Transverse colon (tissue), 4 donors: ENCODE results near the gene BORCS8. TPM values are rescaled to one million over a fixed set of nuclear protein-coding genes. Genes with fewer than 3 reads are reported as not detected.
"Not testable (repeated sequence)": the region's sequence is repeated elsewhere in the genome, so short reads cannot be mapped to it uniquely, and the experiment has no call there.

Experiments
- DNase-seq: peaks from one replicate; pipeline ENCODE4 v3.0.0-alpha.2; 2019
- H3K27ac ChIP-seq, 4 donors: fragments of 200-600 bp; sonication (generic); 2 replicates each; pipeline ENCODE4 v1.5.1; 2016 to 2018; ENCODE audit warnings: inconsistent platforms in 4 of 4
- H3K27me3 ChIP-seq: fragments of 200-600 bp; sonication (generic); 2 replicates; pipeline ENCODE4 v1.5.1; 2017; ENCODE audit warnings: inconsistent platforms
- H3K36me3 ChIP-seq, 4 donors: fragments of 200-600 bp; sonication (generic); 2 replicates each; pipeline ENCODE4 v1.5.1; 2017 to 2019; ENCODE audit warnings: inconsistent platforms in 4 of 4
- H3K4me1 ChIP-seq, 4 donors: fragments of 200-600 bp; sonication (generic); 2 replicates each; pipeline ENCODE4 v1.5.1; 2017 to 2020; ENCODE audit warnings: inconsistent platforms in 4 of 4
- H3K4me3 ChIP-seq, 4 donors: fragments of 200-600 bp; sonication (generic); 1 replicate in 1 of 4; 2 replicates in 3 of 4; pipeline versions ENCODE4 v1.5.1 to v1.6.1; 2017 to 2019; ENCODE audit warnings: inconsistent platforms in 4 of 4
- H3K9me3 ChIP-seq, 2 donors: fragments of 200-600 bp; sonication (generic); 2 replicates each; pipeline ENCODE4 v1.5.1; 2017 to 2019; ENCODE audit warnings: inconsistent platforms in 2 of 2
- CTCF ChIP-seq, 5 experiments: fragments of 200-600 bp in 3 of 5; fragments of 450-650 bp in 2 of 5; sonication (generic) in 3 of 5; IDR thresholded peaks; 1 replicate in 2 of 5; 2 replicates in 3 of 5; pipeline ENCODE4 v1.5.1; 2016 to 2017; ENCODE audit warnings: antibody characterized with exemption in 5 of 5, inconsistent platforms in 3 of 5, mild to moderate bottlenecking in 2 of 5, moderate library complexity in 1 of 5
- EP300 ChIP-seq: sonication (generic); formaldehyde crosslinking; IDR thresholded peaks from one replicate; pipeline ENCODE4 v1.6.1; 2017; ENCODE audit warnings: antibody characterized with exemption, low read depth
- POLR2A ChIP-seq: fragments of 450-650 bp; IDR thresholded peaks from one replicate; pipeline ENCODE4 v1.6.1; 2016; ENCODE audit warnings: antibody characterized with exemption, mild to moderate bottlenecking, moderate library complexity
- POLR2AphosphoS5 ChIP-seq, 3 donors: sonication (generic); formaldehyde crosslinking; IDR thresholded peaks; one replicate each; pipeline ENCODE4 v1.6.1; 2016; ENCODE audit warnings: antibody characterized with exemption in 3 of 3
- WGBS, 2 donors: methylation state at CpG; one replicate each; pipeline ENCODE4 v1.1.5; 2018; ENCODE audit warnings: low coverage in 1 of 2; 5-methylcytosine and 5-hydroxymethylcytosine counted together
- in situ Hi-C, 4 donors: fragments of 200-750 bp; cut with MboI; loops; one replicate each; pipeline versions ENCODE4 v1.15.0 to v1.15.1; 2017; ENCODE audit warnings: low sequenced_read_pairs in 3 of 4, low pct_ligation_motif_present in 1 of 4, low pct_unique_long_range_greater_than_20kb in 1 of 4
- intact Hi-C: fragments of 100-400 bp; cut with DNase I; formaldehyde crosslinking; loops from one replicate; pipeline ENCODE4 v1.15.1; 2023; ENCODE audit warnings: low total_unique reads
- total RNA-seq, 4 donors: library from RNA; depleted of rRNA; stranded (reverse); fragments of >200 nt; gene quantifications; one replicate each; pipeline ENCODE4 v1.1.0, GENCODE V29; 2016

The BORCS8 gene
- total RNA-seq, 4 donors from 2014 or later = 13.0 to 132 (median 26.6) TPM

GRCh38 chr19:19149435-19149834 lies 42.5 kb downstream of the BORCS8 start:
- WGBS, 2 donors = 90% methylated on average over 2 of the region's 2 CpGs; no CpG with 5 or more reads in 1 of the 2 donors
- no peak for DNase-seq
- in situ Hi-C loops (no loop called here), intact Hi-C loops (no loop called here)
- no peaks in the 10 kb centered on the region for H3K27me3 ChIP-seq
- no peak overlapping the region for H3K27ac ChIP-seq
- peaks cover 0 to 7% (median 2%) of the 10 kb centered on the region in 4 donors for H3K4me1 ChIP-seq
- H3K36me3 ChIP-seq = peaks cover 0 to 8% (median 0%) of the 10 kb centered on the region in 4 donors
- no peak overlapping the region for H3K4me3 ChIP-seq
- no peak for TF ChIP-seq EP300
- no peak for TF ChIP-seq CTCF (IDR thresholded peaks at IDR 0.05)
- no peak for TF ChIP-seq POLR2A
- TF ChIP-seq POLR2AphosphoS5 (IDR thresholded peaks at IDR 0.05) = no peak
- no peaks in the 10 kb centered on the region for H3K9me3 ChIP-seq

GRCh38 chr19:19148504-19148903 lies 43.4 kb downstream of the BORCS8 start:
- 96 to 98% methylated on average over 7 to 8 of the region's 8 CpGs for WGBS, 2 donors

DNA sequence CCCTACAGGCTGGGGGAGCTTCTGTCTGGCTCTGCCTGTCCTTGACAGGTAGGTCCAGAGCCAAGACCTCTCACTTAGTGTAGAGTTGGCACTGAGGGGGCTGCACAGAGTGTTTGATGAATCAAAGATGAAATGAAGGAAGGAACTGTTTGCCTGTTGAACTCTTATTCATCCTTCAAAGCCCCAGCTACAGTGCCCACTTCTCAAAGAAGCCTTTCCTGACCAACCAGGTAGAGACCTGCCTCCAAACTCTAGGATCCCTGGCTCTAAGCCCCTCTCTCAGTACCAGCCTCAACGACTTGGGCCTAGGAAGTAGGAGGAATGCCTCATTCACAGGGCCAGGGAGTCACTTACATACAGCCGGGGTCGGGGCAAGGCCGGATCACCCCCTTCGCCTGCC lies 44.6 kb downstream of the BORCS8 start:
- TF ChIP-seq CTCF (IDR thresholded peaks at IDR 0.05) (no peak), EP300 (no peak), POLR2AphosphoS5 (IDR thresholded peaks at IDR 0.05) (no peak), POLR2A (no peak)
- intact Hi-C loops (no loop called here), in situ Hi-C loops (no loop called here)
- Histone ChIP-seq H3K9me3 (no peaks in the 10 kb centered on the region), H3K4me1 (peaks cover 0 to 7% (median 2%) of the 10 kb centered on the region in 4 donors), H3K4me3 (no peak overlapping the region), H3K27me3 (no peaks in the 10 kb centered on the region), H3K36me3 (peaks cover 0 to 8% (median 0%) of the 10 kb centered on the region in 4 donors), H3K27ac (no peak overlapping the region)
- no peak for DNase-seq
- 96% methylated on average over 5 of the region's 5 CpGs; no CpG with 5 or more reads in 1 of the 2 donors for WGBS, 2 donors

More at GRCh38 chr19:19148504-19148903, 43.4 kb downstream of the BORCS8 start:
- H3K9me3 ChIP-seq, DNase-seq, H3K4me3 ChIP-seq, H3K27ac ChIP-seq, H3K27me3 ChIP-seq, H3K36me3 ChIP-seq, in situ Hi-C loops, intact Hi-C loops, H3K4me1 ChIP-seq: not testable (repeated sequence)

- Histone ChIP-seq H3K4me1 (peaks cover 0 to 7% (median 2%) of the 10 kb centered on the region in 4 donors), H3K27me3 (no peaks in the 10 kb centered on the region), H3K36me3 (peaks cover 0 to 8% (median 0%) of the 10 kb centered on the region in 4 donors), H3K27ac (no peak overlapping the region), H3K9me3 (no peaks in the 10 kb centered on the region), H3K4me3 (no peak overlapping the region)
- 96% methylated on average over 7 of the region's 7 CpGs; no CpG with 5 or more reads in 1 of the 2 donors for WGBS, 2 donors
- no peak for DNase-seq
- in situ Hi-C loops = no loop called here
- intact Hi-C loops = no loop called here
- TF ChIP-seq CTCF (IDR thresholded peaks at IDR 0.05) = no peak
- no peak for TF ChIP-seq POLR2A
- TF ChIP-seq EP300 = no peak
- no peak for TF ChIP-seq POLR2AphosphoS5 (IDR thresholded peaks at IDR 0.05)
Measured at GRCh38 chr19:19146865-19147264, 45.1 kb downstream of the BORCS8 start.
